NCI-H82 treated with DMSO at 0.1 percent for 48 hours (cell line): ENCODE data around the gene USP17L25.
"Not testable (repeated sequence)": the region's sequence is repeated elsewhere in the genome, so short reads cannot be mapped to it uniquely, and the experiment has no call there.

Experiments used
- DNase-seq: peaks from one replicate; lab custom pipeline; 2025; ENCODE audit not compliant: unreplicated experiment; lab: John Stamatoyannopoulos, UW

The USP17L25 gene, protein sequence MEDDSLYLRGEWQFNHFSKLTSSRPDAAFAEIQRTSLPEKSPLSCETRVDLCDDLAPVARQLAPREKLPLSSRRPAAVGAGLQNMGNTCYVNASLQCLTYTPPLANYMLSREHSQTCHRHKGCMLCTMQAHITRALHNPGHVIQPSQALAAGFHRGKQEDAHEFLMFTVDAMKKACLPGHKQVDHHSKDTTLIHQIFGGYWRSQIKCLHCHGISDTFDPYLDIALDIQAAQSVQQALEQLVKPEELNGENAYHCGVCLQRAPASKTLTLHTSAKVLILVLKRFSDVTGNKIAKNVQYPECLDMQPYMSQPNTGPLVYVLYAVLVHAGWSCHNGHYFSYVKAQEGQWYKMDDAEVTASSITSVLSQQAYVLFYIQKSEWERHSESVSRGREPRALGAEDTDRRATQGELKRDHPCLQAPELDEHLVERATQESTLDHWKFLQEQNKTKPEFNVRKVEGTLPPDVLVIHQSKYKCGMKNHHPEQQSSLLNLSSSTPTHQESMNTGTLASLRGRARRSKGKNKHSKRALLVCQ

GRCh38 chr4:9329611-9330010, at the start of gene USP17L25:
TSS of gene USP17L25 (plus strand) at chr4:9329911. CDS start at chr4:9329911, 0 bp downstream.
- not testable (repeated sequence) for DNase-seq

DNA sequence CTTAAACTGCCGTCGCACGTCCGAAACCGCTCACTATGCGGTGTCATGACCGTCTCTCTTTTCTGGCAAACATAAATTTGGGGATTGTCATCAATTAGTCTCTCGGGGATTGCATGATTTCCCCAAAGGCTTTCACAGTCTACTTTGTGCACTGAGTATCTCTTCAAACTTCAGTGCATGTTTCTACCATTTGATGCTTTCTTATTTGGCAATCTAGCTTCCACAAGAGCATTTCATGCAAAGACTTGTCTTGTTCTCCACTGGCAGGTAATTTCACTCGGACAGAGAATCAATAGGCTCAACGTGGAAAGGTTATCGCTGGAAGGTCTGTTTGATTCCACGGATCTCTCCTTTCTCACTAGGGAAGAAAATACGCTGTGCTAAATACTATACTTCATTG, 5.5 kb upstream of the USP17L25 start:
- DNase-seq: not testable (repeated sequence)

- not testable (repeated sequence) for DNase-seq
Measured at GRCh38 chr4:9324865-9325264, 4.8 kb upstream of the USP17L25 start, which contains the start of gene USP17L24. TSS of gene USP17L24 (plus strand) at chr4:9325165. CDS start at chr4:9325165, 0 bp downstream.

DNA sequence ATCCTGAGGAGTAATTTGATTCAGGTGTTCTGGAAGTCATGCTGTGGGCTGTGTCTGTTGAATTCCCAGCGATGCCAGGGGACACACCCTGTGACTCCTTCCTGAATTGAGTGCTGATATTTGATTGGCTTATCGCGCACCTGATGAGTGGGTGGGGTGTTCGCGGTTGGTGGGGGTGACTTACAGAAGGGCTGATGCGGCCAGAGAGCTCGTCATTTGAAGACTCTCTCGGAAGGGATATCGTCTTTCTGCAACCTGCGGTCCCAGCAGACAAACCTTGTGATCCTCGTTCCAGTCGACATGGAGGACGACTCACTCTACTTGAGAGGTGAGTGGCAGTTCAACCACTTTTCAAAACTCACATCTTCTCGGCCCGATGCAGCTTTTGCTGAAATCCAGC, 4.6 kb downstream of the USP17L25 start, which contains the start of gene USP17L26:
TSS of gene USP17L26 (plus strand) at position 301 of the 400 bp plus-strand sequence. CDS start at position 301, 0 bp downstream.
- DNase-seq: not testable (repeated sequence)

DNA sequence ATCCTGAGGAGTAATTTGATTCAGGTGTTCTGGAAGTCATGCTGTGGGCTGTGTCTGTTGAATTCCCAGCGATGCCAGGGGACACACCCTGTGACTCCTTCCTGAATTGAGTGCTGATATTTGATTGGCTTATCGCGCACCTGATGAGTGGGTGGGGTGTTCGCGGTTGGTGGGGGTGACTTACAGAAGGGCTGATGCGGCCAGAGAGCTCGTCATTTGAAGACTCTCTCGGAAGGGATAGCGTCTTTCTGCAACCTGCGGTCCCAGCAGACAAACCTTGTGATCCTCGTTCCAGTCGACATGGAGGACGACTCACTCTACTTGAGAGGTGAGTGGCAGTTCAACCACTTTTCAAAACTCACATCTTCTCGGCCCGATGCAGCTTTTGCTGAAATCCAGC, 9.4 kb downstream of the USP17L25 start, which contains the start of gene USP17L5:
TSS of gene USP17L5 (plus strand) at position 301 of the 400 bp plus-strand sequence. CDS start at position 301, 0 bp downstream.
- not testable (repeated sequence) for DNase-seq

DNA sequence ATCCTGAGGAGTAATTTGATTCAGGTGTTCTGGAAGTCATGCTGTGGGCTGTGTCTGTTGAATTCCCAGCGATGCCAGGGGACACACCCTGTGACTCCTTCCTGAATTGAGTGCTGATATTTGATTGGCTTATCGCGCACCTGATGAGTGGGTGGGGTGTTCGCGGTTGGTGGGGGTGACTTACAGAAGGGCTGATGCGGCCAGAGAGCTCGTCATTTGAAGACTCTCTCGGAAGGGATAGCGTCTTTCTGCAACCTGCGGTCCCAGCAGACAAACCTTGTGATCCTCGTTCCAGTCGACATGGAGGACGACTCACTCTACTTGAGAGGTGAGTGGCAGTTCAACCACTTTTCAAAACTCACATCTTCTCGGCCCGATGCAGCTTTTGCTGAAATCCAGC, 14.1 kb downstream of the USP17L25 start, which contains the start of gene USP17L27:
TSS of gene USP17L27 (plus strand) at position 301 of the 400 bp plus-strand sequence. CDS start at position 301, 0 bp downstream.
- not testable (repeated sequence) for DNase-seq

- not testable (repeated sequence) for DNase-seq
Measured at GRCh38 chr4:9348593-9348992, 18.9 kb downstream of the USP17L25 start, which contains the start of gene USP17L28. TSS of gene USP17L28 (plus strand) at chr4:9348893. CDS start at chr4:9348893, 0 bp downstream.

DNA sequence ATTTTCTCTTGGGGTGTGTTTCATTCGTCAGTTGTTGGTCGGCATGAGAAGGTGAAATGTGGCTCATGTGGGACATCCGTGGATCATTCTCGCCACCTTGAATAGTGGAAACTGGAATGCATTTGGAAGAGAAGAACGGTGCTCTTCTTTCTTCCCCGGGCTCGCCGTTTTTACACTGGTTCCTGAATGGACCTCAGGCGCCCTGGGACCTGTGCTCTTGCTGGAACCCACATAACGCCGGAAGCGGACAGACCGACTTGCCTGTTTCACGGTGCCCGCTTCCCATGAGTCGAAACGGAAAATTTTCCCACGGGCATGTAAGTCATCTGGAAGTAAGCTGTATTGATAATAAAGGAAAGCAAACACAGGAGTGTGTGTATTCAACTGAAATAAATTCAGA, 21.2 kb downstream of the USP17L25 start:
- not testable (repeated sequence) for DNase-seq

- not testable (repeated sequence) for DNase-seq
Measured at GRCh38 chr4:9353338-9353737, 23.6 kb downstream of the USP17L25 start, which contains the start of gene USP17L29. TSS of gene USP17L29 (plus strand) at chr4:9353638. CDS start at chr4:9353638, 0 bp downstream.

GRCh38 chr4:9362829-9363228, 33.1 kb downstream of the USP17L25 start, which contains the start of gene USP17L30:
TSS of gene USP17L30 (plus strand) at chr4:9363129. CDS start at chr4:9363129, 0 bp downstream.
- DNase-seq: not testable (repeated sequence)

GRCh38 chr4:9379881-9380280, 50.2 kb downstream of the USP17L25 start:
- not testable (repeated sequence) for DNase-seq
